ENCODE data around the gene MIS12.

Gene MIS12

GRCh38 chr17:5533486-5534315, 47.3 kb downstream of the MIS12 start:
- H3K9me3 ChIP-seq (ENCODE audit: low read length), result no peaks in the 10 kb centered on the region
- H3F3A ChIP-seq (ENCODE audit: insufficient read depth, low read length), result no peaks in the 10 kb centered on the region
- no peaks in the 10 kb centered on the region for H3K4me1 ChIP-seq (ENCODE audit: insufficient read depth, low read length, severe bottlenecking)
- no peak overlapping the region for H3K4me3 ChIP-seq (ENCODE audit: low read depth, low read length, poor library complexity, severe bottlenecking)
- no peak for TF ChIP-seq EZH2 (IDR thresholded peaks at IDR 0.05; ENCODE audit: borderline replicate concordance, low read length)
- TF ChIP-seq, protein P1, sequence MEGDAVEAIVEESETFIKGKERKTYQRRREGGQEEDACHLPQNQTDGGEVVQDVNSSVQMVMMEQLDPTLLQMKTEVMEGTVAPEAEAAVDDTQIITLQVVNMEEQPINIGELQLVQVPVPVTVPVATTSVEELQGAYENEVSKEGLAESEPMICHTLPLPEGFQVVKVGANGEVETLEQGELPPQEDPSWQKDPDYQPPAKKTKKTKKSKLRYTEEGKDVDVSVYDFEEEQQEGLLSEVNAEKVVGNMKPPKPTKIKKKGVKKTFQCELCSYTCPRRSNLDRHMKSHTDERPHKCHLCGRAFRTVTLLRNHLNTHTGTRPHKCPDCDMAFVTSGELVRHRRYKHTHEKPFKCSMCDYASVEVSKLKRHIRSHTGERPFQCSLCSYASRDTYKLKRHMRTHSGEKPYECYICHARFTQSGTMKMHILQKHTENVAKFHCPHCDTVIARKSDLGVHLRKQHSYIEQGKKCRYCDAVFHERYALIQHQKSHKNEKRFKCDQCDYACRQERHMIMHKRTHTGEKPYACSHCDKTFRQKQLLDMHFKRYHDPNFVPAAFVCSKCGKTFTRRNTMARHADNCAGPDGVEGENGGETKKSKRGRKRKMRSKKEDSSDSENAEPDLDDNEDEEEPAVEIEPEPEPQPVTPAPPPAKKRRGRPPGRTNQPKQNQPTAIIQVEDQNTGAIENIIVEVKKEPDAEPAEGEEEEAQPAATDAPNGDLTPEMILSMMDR (IDR thresholded peaks at IDR 0.05; ENCODE audit: low read length), result no peak
- H3K27ac ChIP-seq (ENCODE audit: low read depth, low read length, poor library complexity, severe bottlenecking), result no peak overlapping the region
- peaks cover 27% of the 10 kb centered on the region; the same call in 1 of the 2 replicates for H3K36me3 ChIP-seq (ENCODE audit: insufficient read depth, low read length)
- H3K9ac ChIP-seq (ENCODE audit: low read length), result no peak overlapping the region
- H3K4me2 ChIP-seq (ENCODE audit: low read length), result no peak overlapping the region
- no peaks in the 10 kb centered on the region for H4K20me1 ChIP-seq (ENCODE audit: insufficient read depth, low read length)
- H3K27me3 ChIP-seq (ENCODE audit: insufficient read depth, low read length), result no peaks in the 10 kb centered on the region
- H3K9me2 ChIP-seq (ENCODE audit: low read depth, low read length), result no peaks in the 10 kb centered on the region
- H3K79me2 ChIP-seq (ENCODE audit: insufficient read depth, low read length), result no peaks in the 10 kb centered on the region
- H2AFZ ChIP-seq (ENCODE audit: low read length), result no peak overlapping the region

- H3K9ac ChIP-seq (ENCODE audit: low read length), result no peak overlapping the region
- H3K9me3 ChIP-seq (ENCODE audit: low read length), result no peaks in the 10 kb centered on the region
- H3K27ac ChIP-seq (ENCODE audit: low read depth, low read length, poor library complexity, severe bottlenecking), result no peak overlapping the region
- no peak overlapping the region for H3K4me2 ChIP-seq (ENCODE audit: low read length)
- peaks cover 26% of the 10 kb centered on the region for H3K36me3 ChIP-seq (ENCODE audit: insufficient read depth, low read length)
- H4K20me1 ChIP-seq (ENCODE audit: insufficient read depth, low read length), result no peaks in the 10 kb centered on the region
- no peak overlapping the region for H2AFZ ChIP-seq (ENCODE audit: low read length)
- H3K4me1 ChIP-seq (ENCODE audit: insufficient read depth, low read length, severe bottlenecking), result no peaks in the 10 kb centered on the region
- H3K9me2 ChIP-seq (ENCODE audit: low read depth, low read length), result no peaks in the 10 kb centered on the region
- H3K27me3 ChIP-seq (ENCODE audit: insufficient read depth, low read length), result no peaks in the 10 kb centered on the region
- no peaks in the 10 kb centered on the region for H3F3A ChIP-seq (ENCODE audit: insufficient read depth, low read length)
- no peak overlapping the region for H3K4me3 ChIP-seq (ENCODE audit: low read depth, low read length, poor library complexity, severe bottlenecking)
- TF ChIP-seq, protein P1 (IDR thresholded peaks at IDR 0.05; ENCODE audit: low read length), result no peak
- TF ChIP-seq EZH2 (IDR thresholded peaks at IDR 0.05; ENCODE audit: borderline replicate concordance, low read length), result no peak
- no peaks in the 10 kb centered on the region for H3K79me2 ChIP-seq (ENCODE audit: insufficient read depth, low read length)
Measured at GRCh38 chr17:5535436-5535835, 49.1 kb downstream of the MIS12 start.

- H3K4me2 ChIP-seq (ENCODE audit: low read length), result no peak overlapping the region
- H3K9ac ChIP-seq (ENCODE audit: low read length), result no peak overlapping the region
- H3K9me3 ChIP-seq (ENCODE audit: low read length), result no peaks in the 10 kb centered on the region
- H3K36me3 ChIP-seq (ENCODE audit: insufficient read depth, low read length), result peaks cover 21% of the 10 kb centered on the region
- H3K27me3 ChIP-seq (ENCODE audit: insufficient read depth, low read length), result no peaks in the 10 kb centered on the region
- H3K79me2 ChIP-seq (ENCODE audit: insufficient read depth, low read length), result no peaks in the 10 kb centered on the region
- no peak overlapping the region for H3K4me3 ChIP-seq (ENCODE audit: low read depth, low read length, poor library complexity, severe bottlenecking)
- H3K4me1 ChIP-seq (ENCODE audit: insufficient read depth, low read length, severe bottlenecking), result no peaks in the 10 kb centered on the region
- no peak overlapping the region for H3K27ac ChIP-seq (ENCODE audit: low read depth, low read length, poor library complexity, severe bottlenecking)
- H3K9me2 ChIP-seq (ENCODE audit: low read depth, low read length), result no peaks in the 10 kb centered on the region
- H4K20me1 ChIP-seq (ENCODE audit: insufficient read depth, low read length), result no peaks in the 10 kb centered on the region
- H3F3A ChIP-seq (ENCODE audit: insufficient read depth, low read length), result no peaks in the 10 kb centered on the region
- no peak for TF ChIP-seq EZH2 (IDR thresholded peaks at IDR 0.05; ENCODE audit: borderline replicate concordance, low read length)
- TF ChIP-seq, protein P1 (IDR thresholded peaks at IDR 0.05; ENCODE audit: low read length), result no peak
- no peak overlapping the region for H2AFZ ChIP-seq (ENCODE audit: low read length)
Measured at GRCh38 chr17:5536866-5537650, 50.7 kb downstream of the MIS12 start.

Measured in OCI-LY1 (cell line).